ENCODE results near the gene HLCS.

HLCS gene

GRCh38 chr21:36700971-36701755 lies 265.3 kb downstream of the HLCS start (continued):
- TF ChIP-seq ZNF513 (tag by site-specific recombination; IDR thresholded peaks at IDR 0.05) = no peak
- TF ChIP-seq ZNF677 (tag by site-specific recombination; IDR thresholded peaks at IDR 0.05) = no peak
- no peak for TF ChIP-seq ZNF266 (tag by site-specific recombination; IDR thresholded peaks at IDR 0.05; ENCODE audit: low read depth)
- TF ChIP-seq ZNF26 (tag by site-specific recombination; IDR thresholded peaks at IDR 0.05) = no peak
- TF ChIP-seq TSHZ1 (tag by site-specific recombination; IDR thresholded peaks at IDR 0.05; ENCODE audit: borderline replicate concordance) = no peak
- no peak for TF ChIP-seq ATF2 (tag by site-specific recombination; IDR thresholded peaks at IDR 0.05; ENCODE audit: low read depth)
- TF ChIP-seq ZNF701 (tag by site-specific recombination; IDR thresholded peaks at IDR 0.05) = no peak
- no peak for TF ChIP-seq ZNF157 (tag by site-specific recombination; IDR thresholded peaks at IDR 0.05)
- no peak for TF ChIP-seq EGR2 (tag by site-specific recombination; IDR thresholded peaks at IDR 0.05; ENCODE audit: low read depth)
- no peak for TF ChIP-seq ZNF580 (tag by site-specific recombination; IDR thresholded peaks at IDR 0.05)
- TF ChIP-seq ZNF658 (tag by site-specific recombination; IDR thresholded peaks at IDR 0.05) = no peak
- TF ChIP-seq ZBTB20 (tag by site-specific recombination; IDR thresholded peaks at IDR 0.05) = peak; percentile 84
- no peak for TF ChIP-seq ZNF19 (tag by site-specific recombination; IDR thresholded peaks at IDR 0.05; ENCODE audit: low read depth)
- TF ChIP-seq ZNF561 (tag by site-specific recombination; IDR thresholded peaks at IDR 0.05; ENCODE audit: borderline replicate concordance) = no peak; the same call in 1 of the 2 replicates
- TF ChIP-seq ZNF585B (tag by site-specific recombination; IDR thresholded peaks at IDR 0.05) = no peak
- no peak for TF ChIP-seq ZNF623 (tag by site-specific recombination; IDR thresholded peaks at IDR 0.05)
- TF ChIP-seq SP3 (tag by site-specific recombination; IDR thresholded peaks at IDR 0.05) = no peak
- TF ChIP-seq ZNF600 (tag by site-specific recombination; IDR thresholded peaks at IDR 0.05) = peak; percentile 98
- no peak for TF ChIP-seq ZNF548 (tag by site-specific recombination; IDR thresholded peaks at IDR 0.05)
- peak; percentile 80 for TF ChIP-seq ZBTB26 (tag by site-specific recombination; optimal IDR thresholded peaks at IDR 0.05)
- TF ChIP-seq ZNF777 (tag by site-specific recombination; IDR thresholded peaks at IDR 0.05; ENCODE audit: borderline replicate concordance) = no peak
- TF ChIP-seq ZNF549 (tag by site-specific recombination; IDR thresholded peaks at IDR 0.05) = no peak
- no peak for TF ChIP-seq PRDM1 (tag by site-specific recombination; IDR thresholded peaks at IDR 0.05)
- TF ChIP-seq GLIS2 (tag by site-specific recombination; IDR thresholded peaks at IDR 0.05) = peak; percentile 79
- TF ChIP-seq ZNF169 (tag by site-specific recombination; IDR thresholded peaks at IDR 0.05) = no peak
- TF ChIP-seq ZNF391 (tag by site-specific recombination; IDR thresholded peaks at IDR 0.05; ENCODE audit: borderline replicate concordance, low read depth) = no peak
- peak; percentile 77 for TF ChIP-seq KLF16 (tag by site-specific recombination; IDR thresholded peaks at IDR 0.05)
- 0 out of 2 replicates have a peak, but pooled peaks have one; percentile 12 for TF ChIP-seq ZNF645 (tag by site-specific recombination; IDR thresholded peaks at IDR 0.05)
